ENCODE measurements around the gene C15orf39.

DNA sequence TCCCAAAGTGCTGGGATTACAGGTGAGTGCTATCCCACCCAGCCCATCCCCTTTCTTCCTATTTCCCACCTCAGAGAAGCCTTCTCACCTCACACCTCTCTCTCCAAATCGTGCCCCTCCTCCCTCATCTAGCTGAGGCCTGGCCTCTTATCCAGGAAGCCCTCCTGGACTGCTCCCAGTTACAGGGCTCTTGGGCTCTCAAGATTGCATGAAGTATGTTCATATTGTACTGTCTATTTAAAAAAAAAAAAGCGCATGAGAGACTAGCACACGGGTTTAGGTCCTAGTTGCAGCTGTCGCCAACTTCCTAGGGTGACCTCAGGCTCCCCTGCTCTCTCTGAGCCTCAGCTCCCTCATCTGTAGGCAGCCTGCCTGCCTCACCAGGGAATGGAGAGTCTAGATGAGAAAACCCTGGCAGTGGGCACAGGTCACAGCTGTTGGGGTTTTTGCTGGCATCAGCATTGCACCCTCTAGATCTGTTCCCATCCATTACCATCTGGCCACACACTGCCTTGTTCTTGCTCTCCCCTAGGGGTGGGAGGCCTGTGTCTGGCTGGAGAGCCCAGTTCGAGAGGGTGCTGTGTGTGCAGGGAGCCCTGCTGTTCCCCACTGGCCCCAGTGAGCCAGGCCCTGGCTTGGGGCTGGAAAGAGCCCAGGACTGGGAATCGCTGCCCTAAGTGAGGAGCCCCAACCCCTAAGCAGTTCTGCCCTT is 24.2 kb upstream of the C15orf39 start:
- TF ChIP-seq CTCF (conservative IDR thresholded peaks at IDR 0.05) (no peak), EZH2 (IDR thresholded peaks at IDR 0.05; ENCODE audit: low read depth) (no peak)
